ENCODE results near the gene ARID1B.

ARID1B gene

GRCh38 chr6:157145656-157146285 lies 368.6 kb downstream of the ARID1B start:
- TF ChIP-seq POLR2AphosphoS5 (IDR thresholded peaks at IDR 0.05; ENCODE audit: low read depth, low read length) (no peak), TAF1 (IDR thresholded peaks at IDR 0.05; ENCODE audit: borderline replicate concordance, insufficient read depth, low read length) (no peak), REST (IDR thresholded peaks at IDR 0.05; ENCODE audit: insufficient read depth in 1 of 2, low read depth in 2 of 2, low read length in 2 of 2) (no peak), SIN3A (IDR thresholded peaks at IDR 0.05; ENCODE audit: borderline replicate concordance, insufficient read depth, low read length) (no peak), FOXP2 (optimal IDR thresholded peaks at IDR 0.05; ENCODE audit: borderline replicate concordance, extremely low read depth, extremely low read length, insufficient read depth) (no peak)

GRCh38 chr6:157148391-157149323 lies 371.5 kb downstream of the ARID1B start:
- TF ChIP-seq POLR2AphosphoS5 (IDR thresholded peaks at IDR 0.05; ENCODE audit: low read depth, low read length) (no peak), REST (IDR thresholded peaks at IDR 0.05; ENCODE audit: insufficient read depth in 1 of 2, low read depth in 2 of 2, low read length in 2 of 2) (no peak), TAF1 (IDR thresholded peaks at IDR 0.05; ENCODE audit: borderline replicate concordance, insufficient read depth, low read length) (no peak), FOXP2 (optimal IDR thresholded peaks at IDR 0.05; ENCODE audit: borderline replicate concordance, extremely low read depth, extremely low read length, insufficient read depth) (peak; percentile 61), SIN3A (IDR thresholded peaks at IDR 0.05; ENCODE audit: borderline replicate concordance, insufficient read depth, low read length) (no peak)

- no peak for TF ChIP-seq SIN3A (IDR thresholded peaks at IDR 0.05; ENCODE audit: borderline replicate concordance, insufficient read depth, low read length)
- TF ChIP-seq FOXP2 (optimal IDR thresholded peaks at IDR 0.05; ENCODE audit: borderline replicate concordance, extremely low read depth, extremely low read length, insufficient read depth): no peak
- TF ChIP-seq REST (IDR thresholded peaks at IDR 0.05; ENCODE audit: insufficient read depth in 1 of 2, low read depth in 2 of 2, low read length in 2 of 2): no peak
- TF ChIP-seq POLR2AphosphoS5 (IDR thresholded peaks at IDR 0.05; ENCODE audit: low read depth, low read length): no peak
- TF ChIP-seq TAF1 (IDR thresholded peaks at IDR 0.05; ENCODE audit: borderline replicate concordance, insufficient read depth, low read length): no peak
Measured at GRCh38 chr6:157150076-157150475, 372.9 kb downstream of the ARID1B start.

DNA sequence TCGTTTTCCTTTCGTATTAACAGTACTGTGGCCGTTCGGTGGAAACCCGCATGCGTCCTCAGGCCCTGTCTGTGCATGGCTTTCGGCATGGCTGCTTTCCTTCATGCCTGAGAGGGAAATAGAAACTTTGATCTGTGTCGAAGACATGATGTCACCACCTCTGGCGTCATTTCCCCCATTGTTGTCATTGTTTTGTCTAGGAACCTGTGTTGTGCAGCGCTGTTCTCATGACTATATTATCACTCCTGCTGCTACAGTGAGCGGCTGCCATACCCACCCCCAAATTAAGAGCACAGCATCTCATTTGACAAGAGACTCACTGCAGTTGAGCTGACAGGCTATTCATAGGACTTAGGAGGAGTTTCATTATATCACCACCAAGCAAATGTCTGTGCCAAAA lies 373.9 kb downstream of the ARID1B start:
- TF ChIP-seq POLR2AphosphoS5 (IDR thresholded peaks at IDR 0.05; ENCODE audit: low read depth, low read length) (no peak), TAF1 (IDR thresholded peaks at IDR 0.05; ENCODE audit: borderline replicate concordance, insufficient read depth, low read length) (no peak), SIN3A (IDR thresholded peaks at IDR 0.05; ENCODE audit: borderline replicate concordance, insufficient read depth, low read length) (no peak), REST (IDR thresholded peaks at IDR 0.05; ENCODE audit: insufficient read depth in 1 of 2, low read depth in 2 of 2, low read length in 2 of 2) (no peak), FOXP2 (optimal IDR thresholded peaks at IDR 0.05; ENCODE audit: borderline replicate concordance, extremely low read depth, extremely low read length, insufficient read depth) (peak; percentile 95)
